DOHH2 (cell line): Measurements from ENCODE around the gene SLC37A3.
"Not testable (repeated sequence)": the region's sequence is repeated elsewhere in the genome, so short reads cannot be mapped to it uniquely, and the experiment has no call there.

Source experiments
- H3F3A ChIP-seq: fragments of 200-600 bp; sonication (generic), shearing (Covaris generic); 2 replicates; pipeline ENCODE4 v1.6.0; 2016; ENCODE audit warnings: antibody characterized with exemption, mild to moderate bottlenecking; ENCODE audit not compliant: control insufficient read depth, insufficient read depth
- H3K27ac ChIP-seq: fragments of 200-600 bp; sonication (generic); 2 replicates; pipeline ENCODE4 v1.5.1; 2014; ENCODE audit warnings: low read depth, mild to moderate bottlenecking, low read length, moderate library complexity
- H3K27me3 ChIP-seq: fragments of 200-600 bp; sonication (generic); 2 replicates; pipeline ENCODE4 v1.6.1; 2014; ENCODE audit warnings: mild to moderate bottlenecking, low read length, mixed read lengths; ENCODE audit not compliant: control insufficient read depth
- H3K36me3 ChIP-seq: fragments of 200-600 bp; sonication (generic); 2 replicates; pipeline ENCODE4 v1.6.1; 2014; ENCODE audit warnings: mild to moderate bottlenecking, low read length, moderate library complexity, mixed read lengths; ENCODE audit not compliant: control insufficient read depth
- H3K4me1 ChIP-seq: fragments of 200-600 bp; sonication (generic); 2 replicates; pipeline ENCODE4 v1.6.1; 2014; ENCODE audit warnings: mild to moderate bottlenecking, low read length, mixed read lengths; ENCODE audit not compliant: control insufficient read depth
- H3K4me2 ChIP-seq: fragments of 200-600 bp; sonication (generic); 2 replicates; pipeline ENCODE4 v1.6.0; 2014; ENCODE audit warnings: mild to moderate bottlenecking, low read length, moderate library complexity
- H3K4me3 ChIP-seq: fragments of 200-600 bp; sonication (generic); 2 replicates; pipeline ENCODE4 v1.5.1; 2014; ENCODE audit warnings: mild to moderate bottlenecking, low read length, mixed read lengths
- H3K79me2 ChIP-seq: fragments of 200-600 bp; sonication (generic); 2 replicates; pipeline ENCODE4 v1.6.1; 2014; ENCODE audit warnings: mild to moderate bottlenecking, low read length, mixed read lengths; ENCODE audit not compliant: control insufficient read depth
- H3K9me2 ChIP-seq: fragments of 200-600 bp; sonication (generic); replicated peaks from 2 replicates; pipeline ENCODE4 v1.6.1; 2014; ENCODE audit warnings: mild to moderate bottlenecking, low read length, mixed read lengths; ENCODE audit not compliant: control insufficient read depth
- H3K9me3 ChIP-seq: fragments of 200-600 bp; sonication (generic); 2 replicates; pipeline ENCODE4 v1.6.1; 2014; ENCODE audit warnings: antibody characterized with exemption, low read length, mixed read lengths; ENCODE audit not compliant: control insufficient read depth, insufficient read depth
- H4K20me1 ChIP-seq: fragments of 200-600 bp; sonication (generic); 2 replicates; pipeline ENCODE4 v1.6.0; 2014; ENCODE audit warnings: low read depth, mild to moderate bottlenecking, antibody characterized with exemption, low read length, moderate library complexity; ENCODE audit not compliant: control insufficient read depth, insufficient read depth
- EZH2phosphoT487 ChIP-seq: fragments of 200-600 bp; sonication (generic); IDR thresholded peaks from 2 replicates; pipeline ENCODE4 v1.6.1; 2017; ENCODE audit warnings: borderline replicate concordance, mild to moderate bottlenecking, antibody characterized with exemption, low read length, moderate library complexity, mixed read lengths
- TF ChIP-seq, protein P1 (sequence below): fragments of 200-600 bp; sonication (generic); IDR thresholded peaks from one replicate; pipeline ENCODE4 v1.5.1; 2014; ENCODE audit warnings: antibody characterized with exemption, mild to moderate bottlenecking, low read depth, low read length; ENCODE audit not compliant: poor library complexity, severe bottlenecking

Gene SLC37A3

DNA sequence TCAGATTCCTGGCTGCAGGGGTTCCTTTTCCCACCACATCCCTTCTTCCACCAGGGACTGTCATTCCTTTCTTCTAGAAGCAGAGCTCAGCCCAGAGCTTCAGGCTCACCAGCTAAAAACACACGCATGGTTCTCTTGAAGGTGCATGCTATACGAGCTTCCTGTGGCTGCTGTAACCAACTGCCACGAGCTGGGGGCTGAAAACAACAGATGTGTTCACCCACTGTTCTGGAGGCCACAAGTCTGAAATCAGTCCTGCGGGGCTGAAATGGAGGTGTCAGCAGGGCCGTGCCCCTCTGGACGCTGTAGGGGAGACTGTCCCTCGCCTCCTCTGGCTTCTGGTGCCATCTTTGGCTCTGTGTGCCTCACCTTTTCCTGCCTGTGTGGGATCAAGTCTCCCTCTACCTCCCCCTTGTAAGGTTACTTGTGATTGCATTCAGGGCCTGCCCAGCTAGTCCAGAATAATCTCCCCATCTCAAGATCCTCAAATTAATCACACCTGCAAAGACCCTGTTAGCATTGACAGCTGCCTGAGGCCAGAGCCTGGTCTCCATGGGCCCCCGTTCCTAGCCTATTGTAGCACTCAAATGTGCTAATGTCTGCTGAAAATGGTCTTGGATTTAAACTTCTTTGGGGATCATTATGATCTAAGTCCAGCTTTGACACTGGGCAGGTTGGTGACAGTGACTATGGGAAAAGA is 19.3 kb upstream of the SLC37A3 start:
- Histone ChIP-seq H3K4me2 (no peak overlapping the region), H4K20me1 (no peaks in the 10 kb centered on the region), H3K36me3 (no peaks in the 10 kb centered on the region), H3K4me3 (no peak overlapping the region), H3K9me2 (no peaks in the 10 kb centered on the region), H3K27ac (no peak overlapping the region), H3K9me3 (no peaks in the 10 kb centered on the region), H3K4me1 (no peaks in the 10 kb centered on the region), H3K79me2 (no peaks in the 10 kb centered on the region), H3F3A (no peaks in the 10 kb centered on the region), H3K27me3 (peaks cover 17% of the 10 kb centered on the region)
- TF ChIP-seq EZH2phosphoT487: no peak
- TF ChIP-seq, protein P1, sequence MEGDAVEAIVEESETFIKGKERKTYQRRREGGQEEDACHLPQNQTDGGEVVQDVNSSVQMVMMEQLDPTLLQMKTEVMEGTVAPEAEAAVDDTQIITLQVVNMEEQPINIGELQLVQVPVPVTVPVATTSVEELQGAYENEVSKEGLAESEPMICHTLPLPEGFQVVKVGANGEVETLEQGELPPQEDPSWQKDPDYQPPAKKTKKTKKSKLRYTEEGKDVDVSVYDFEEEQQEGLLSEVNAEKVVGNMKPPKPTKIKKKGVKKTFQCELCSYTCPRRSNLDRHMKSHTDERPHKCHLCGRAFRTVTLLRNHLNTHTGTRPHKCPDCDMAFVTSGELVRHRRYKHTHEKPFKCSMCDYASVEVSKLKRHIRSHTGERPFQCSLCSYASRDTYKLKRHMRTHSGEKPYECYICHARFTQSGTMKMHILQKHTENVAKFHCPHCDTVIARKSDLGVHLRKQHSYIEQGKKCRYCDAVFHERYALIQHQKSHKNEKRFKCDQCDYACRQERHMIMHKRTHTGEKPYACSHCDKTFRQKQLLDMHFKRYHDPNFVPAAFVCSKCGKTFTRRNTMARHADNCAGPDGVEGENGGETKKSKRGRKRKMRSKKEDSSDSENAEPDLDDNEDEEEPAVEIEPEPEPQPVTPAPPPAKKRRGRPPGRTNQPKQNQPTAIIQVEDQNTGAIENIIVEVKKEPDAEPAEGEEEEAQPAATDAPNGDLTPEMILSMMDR: no peak

DNA sequence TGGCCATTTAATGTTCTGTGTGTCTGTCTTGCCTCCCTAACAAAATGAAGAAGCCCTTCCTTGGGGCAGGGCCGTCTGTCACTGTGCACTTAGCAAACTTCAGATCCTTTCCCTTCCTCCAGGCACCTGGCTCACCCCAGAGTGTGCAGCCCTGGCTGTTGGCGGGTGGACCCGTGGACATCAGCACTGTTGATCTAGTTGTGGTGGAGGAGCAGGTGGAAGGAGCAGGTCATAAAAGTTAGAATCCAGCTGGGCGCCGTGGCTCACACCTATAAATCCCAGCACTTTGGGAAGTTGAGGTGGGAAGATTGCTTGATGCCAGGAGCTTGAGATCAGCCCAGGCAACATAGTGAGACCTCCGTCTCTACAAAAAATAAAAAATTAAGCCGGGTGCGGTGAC is 18.2 kb upstream of the SLC37A3 start:
- H3K4me1 ChIP-seq: no peaks in the 10 kb centered on the region
- no peak for TF ChIP-seq EZH2phosphoT487
- TF ChIP-seq, protein P1: no peak

DNA sequence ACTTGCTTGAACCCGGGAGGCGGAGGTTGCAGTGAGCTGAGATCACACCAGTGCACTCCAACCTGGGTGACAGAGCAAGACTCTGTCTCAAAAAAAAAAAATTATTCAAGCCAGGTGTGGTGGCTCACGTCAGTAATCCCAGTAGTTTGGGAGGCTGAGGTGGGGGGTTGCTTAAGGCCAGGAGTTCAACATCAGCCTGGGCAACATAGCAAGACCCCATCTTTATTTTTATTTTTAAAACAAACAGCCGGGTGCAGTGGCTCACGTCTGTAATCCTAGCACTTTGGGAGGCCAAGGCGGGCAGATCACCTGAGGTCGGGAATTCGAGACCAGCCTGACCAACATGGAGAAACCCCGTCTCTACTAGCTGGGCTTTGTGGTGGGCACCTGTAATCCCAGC is 17.5 kb upstream of the SLC37A3 start:
- H3K79me2 ChIP-seq, H4K20me1 ChIP-seq, H3K36me3 ChIP-seq, H3K4me3 ChIP-seq, H3K4me2 ChIP-seq, H3K9me3 ChIP-seq, H3F3A ChIP-seq, H3K4me1 ChIP-seq, H3K9me2 ChIP-seq, H3K27ac ChIP-seq: not testable (repeated sequence)
- H3K27me3 ChIP-seq: peaks cover 17% of the 10 kb centered on the region

More for the DNA sequence above, 18.2 kb upstream of the SLC37A3 start:
- H3K79me2 ChIP-seq: no peaks in the 10 kb centered on the region
- no peaks in the 10 kb centered on the region for H4K20me1 ChIP-seq
- H3K36me3 ChIP-seq: no peaks in the 10 kb centered on the region
- no peaks in the 10 kb centered on the region for H3F3A ChIP-seq
- H3K4me2 ChIP-seq: no peak overlapping the region
- no peaks in the 10 kb centered on the region for H3K9me2 ChIP-seq
- no peak overlapping the region for H3K4me3 ChIP-seq
- no peak overlapping the region for H3K27ac ChIP-seq
- no peaks in the 10 kb centered on the region for H3K9me3 ChIP-seq
- peaks cover 17% of the 10 kb centered on the region for H3K27me3 ChIP-seq

DNA sequence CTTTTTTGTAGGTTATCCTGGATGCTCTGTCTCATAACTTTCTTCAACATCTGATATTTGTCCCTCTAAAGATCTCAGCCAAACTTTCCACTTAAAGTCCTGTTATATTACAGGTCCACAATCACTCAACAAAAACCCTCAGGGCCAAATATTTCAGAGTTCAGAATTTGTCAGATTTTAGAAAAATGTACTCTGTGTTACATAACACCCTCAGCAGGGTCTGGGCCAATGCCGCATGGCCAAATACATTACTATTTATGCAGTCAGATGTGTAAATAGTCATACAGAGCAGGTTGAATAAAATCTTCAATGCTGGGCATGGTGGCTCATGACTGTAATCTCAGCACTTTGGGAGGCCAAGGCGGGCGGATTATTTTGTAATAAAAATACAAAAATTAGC is 17.0 kb upstream of the SLC37A3 start:
- H3K27me3 ChIP-seq: peaks cover 17% of the 10 kb centered on the region
- no peak overlapping the region for H3K27ac ChIP-seq
- H3K4me2 ChIP-seq: no peak overlapping the region
- no peaks in the 10 kb centered on the region for H3K9me2 ChIP-seq
- no peaks in the 10 kb centered on the region for H4K20me1 ChIP-seq
- no peaks in the 10 kb centered on the region for H3K4me1 ChIP-seq
- H3K79me2 ChIP-seq: no peaks in the 10 kb centered on the region
- TF ChIP-seq, protein P1: no peak
- no peak for TF ChIP-seq EZH2phosphoT487
- no peaks in the 10 kb centered on the region for H3K9me3 ChIP-seq
- no peaks in the 10 kb centered on the region for H3F3A ChIP-seq
- no peak overlapping the region for H3K4me3 ChIP-seq
- no peaks in the 10 kb centered on the region for H3K36me3 ChIP-seq
